Occipital lobe (tissue), 2 donors: ENCODE results near the gene RGS13. TPM values are rescaled to one million over a fixed set of nuclear protein-coding genes. Genes with fewer than 3 reads are reported as not detected.

Experiments
- DNase-seq: peaks from one replicate; lab custom pipeline; 2025; lab: John Stamatoyannopoulos, UW
- total RNA-seq: library from RNA; depleted of rRNA; stranded (reverse); fragments of >200 nt; gene quantifications from one replicate; pipeline ENCODE4 v1.2.3, GENCODE V29; 2014

The RGS13 gene, protein sequence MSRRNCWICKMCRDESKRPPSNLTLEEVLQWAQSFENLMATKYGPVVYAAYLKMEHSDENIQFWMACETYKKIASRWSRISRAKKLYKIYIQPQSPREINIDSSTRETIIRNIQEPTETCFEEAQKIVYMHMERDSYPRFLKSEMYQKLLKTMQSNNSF
- not detected for total RNA-seq

DNA sequence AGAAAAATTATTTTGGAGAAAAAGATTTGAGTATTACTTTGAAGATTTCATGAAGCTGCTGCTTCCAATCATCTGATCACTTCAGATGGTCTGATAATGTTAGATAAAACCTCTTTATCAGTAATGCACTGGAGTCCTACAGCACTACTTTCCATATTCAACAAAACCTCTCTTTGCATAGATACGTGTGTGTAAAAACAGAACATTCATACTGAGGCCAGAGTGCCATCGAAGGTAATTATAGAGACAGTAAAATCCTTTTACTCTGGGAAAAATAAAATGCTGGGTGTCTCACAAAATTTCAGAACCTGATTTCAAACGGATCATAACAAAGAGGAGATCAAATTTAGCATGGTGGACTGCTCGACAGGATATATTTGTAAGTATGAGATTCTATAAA, at the start of gene RGS13:
Gene RGS13 (plus strand): TSS at position 209 of the 400 bp plus-strand sequence. CDS start 8,188 bp downstream, outside the sequence.
- no peak for DNase-seq

- no peak for DNase-seq
These were observed 48.3 kb upstream of the RGS13 start for GRCh38 chr1:192587386-192588266.

- DNase-seq, result no peak
These were observed 47.4 kb upstream of the RGS13 start for GRCh38 chr1:192588546-192588945.

DNA sequence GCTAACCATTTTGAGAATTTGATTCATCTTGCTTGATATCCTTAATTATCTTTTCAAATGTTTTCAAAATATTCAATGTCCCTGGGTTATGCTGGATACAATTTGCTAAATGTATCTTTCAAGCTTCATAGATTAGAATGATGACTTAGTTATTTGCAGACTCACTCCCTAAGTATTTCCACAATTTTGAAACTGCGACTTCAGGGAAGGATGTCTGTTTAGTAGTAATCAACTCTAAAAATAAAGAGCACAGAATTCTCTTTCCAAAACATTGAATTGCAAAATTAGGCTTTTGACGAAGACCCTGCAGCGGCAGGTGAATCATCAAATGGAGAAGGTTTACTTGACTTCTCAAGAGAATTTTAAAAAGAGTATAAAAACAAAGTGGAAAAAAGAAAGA, 46.1 kb upstream of the RGS13 start:
- DNase-seq, result no peak

GRCh38 chr1:192592517-192592916, 43.4 kb upstream of the RGS13 start:
- DNase-seq, result no peak

- no peak for DNase-seq
These were observed 42.8 kb upstream of the RGS13 start for GRCh38 chr1:192592981-192593708.

DNA sequence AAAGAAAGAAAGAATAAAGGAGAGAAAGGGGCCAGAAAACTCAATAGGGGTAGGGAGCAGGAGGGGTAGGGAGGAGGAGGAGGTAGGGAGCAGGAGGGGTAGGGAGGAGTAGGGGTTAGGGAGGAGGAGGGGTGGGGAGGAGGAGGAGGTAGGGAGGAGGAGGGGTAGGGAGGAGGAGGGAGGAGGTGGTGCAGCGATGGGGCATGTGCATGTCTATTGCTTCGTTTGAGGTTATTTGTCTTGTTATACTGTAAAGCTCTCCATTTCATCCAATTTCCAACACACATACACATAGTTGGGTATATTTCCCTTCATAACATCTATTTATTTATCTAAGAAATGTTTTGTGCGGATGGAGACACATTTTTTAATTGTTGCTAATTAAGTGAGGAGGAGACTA, 40.6 kb upstream of the RGS13 start:
- DNase-seq, result no peak

- no peak for DNase-seq
These were observed 37.4 kb upstream of the RGS13 start for GRCh38 chr1:192598589-192598988.

- no peak for DNase-seq
These were observed 35.7 kb upstream of the RGS13 start for GRCh38 chr1:192600275-192600674.

- no peak for DNase-seq
These were observed 34.8 kb upstream of the RGS13 start for GRCh38 chr1:192601143-192601542.

DNA sequence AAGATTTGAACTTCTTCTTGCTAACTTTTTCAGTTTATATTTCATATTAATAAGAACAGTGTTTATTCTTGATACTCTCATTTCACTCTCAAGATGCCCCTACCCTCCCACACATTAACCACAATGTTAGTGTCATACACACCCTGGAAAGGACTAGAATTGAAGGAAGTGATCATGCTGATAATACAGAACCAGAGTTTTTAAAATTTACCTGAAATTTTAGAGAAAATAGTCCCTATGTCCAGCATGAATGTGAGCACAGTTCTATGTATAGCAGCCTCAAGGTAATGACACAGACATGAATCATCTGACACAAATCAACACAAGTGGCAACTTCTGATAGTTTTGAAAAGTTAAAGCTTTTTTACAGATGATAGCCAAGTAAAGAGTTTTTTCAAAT, 34.4 kb upstream of the RGS13 start:
- no peak for DNase-seq

DNA sequence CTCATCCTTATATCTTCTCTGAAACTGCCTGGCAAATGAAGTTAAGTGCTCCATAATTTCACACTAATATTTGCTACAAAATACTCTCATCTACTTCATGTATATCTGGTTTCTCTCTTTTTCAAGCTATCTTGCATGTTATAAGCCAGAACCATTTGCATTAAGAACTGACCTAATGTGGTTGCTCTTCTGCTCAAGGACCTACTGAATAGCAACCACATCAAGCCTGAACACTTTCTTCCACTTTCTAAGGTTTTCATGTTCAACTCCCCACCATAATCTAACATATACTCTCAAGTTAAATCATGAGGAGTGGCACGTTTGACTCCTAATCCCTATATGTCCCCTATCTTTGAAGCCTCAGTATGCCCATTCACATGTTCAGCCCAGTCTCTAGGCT, 33.2 kb upstream of the RGS13 start:
- no peak for DNase-seq

GRCh38 chr1:192603218-192603787, 32.6 kb upstream of the RGS13 start:
- no peak for DNase-seq

DNA sequence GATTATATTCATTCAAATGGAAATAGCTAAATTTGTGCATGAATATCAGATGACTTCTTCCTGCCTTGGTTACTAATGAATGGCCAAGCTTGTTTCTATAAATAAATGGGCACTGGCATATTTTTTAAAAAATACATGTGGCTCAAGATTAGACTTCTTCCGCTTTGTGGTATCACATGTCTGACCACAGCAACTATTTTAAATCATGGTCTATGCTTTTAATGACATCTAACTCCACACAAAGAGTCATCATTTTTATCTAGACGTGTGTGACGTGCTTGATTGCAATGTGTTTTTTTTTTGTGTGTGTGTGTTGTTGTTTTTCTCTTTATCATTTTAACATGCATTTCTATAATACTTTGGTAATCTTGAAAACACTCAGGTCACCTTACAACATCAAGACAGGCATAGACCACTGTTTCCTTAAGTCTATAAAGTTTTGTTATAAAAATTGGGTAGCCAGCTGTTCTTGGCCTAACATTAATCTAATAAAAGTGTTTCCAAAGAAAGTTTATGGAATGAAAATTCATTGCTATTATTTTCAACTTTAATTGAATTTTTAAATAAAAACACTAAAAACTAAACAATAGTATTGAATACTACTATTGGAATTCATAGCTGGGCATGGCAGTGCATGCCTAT, 30.8 kb upstream of the RGS13 start:
- DNase-seq, result no peak

- DNase-seq, result no peak
These were observed 27.3 kb upstream of the RGS13 start for GRCh38 chr1:192608671-192609070.

DNA sequence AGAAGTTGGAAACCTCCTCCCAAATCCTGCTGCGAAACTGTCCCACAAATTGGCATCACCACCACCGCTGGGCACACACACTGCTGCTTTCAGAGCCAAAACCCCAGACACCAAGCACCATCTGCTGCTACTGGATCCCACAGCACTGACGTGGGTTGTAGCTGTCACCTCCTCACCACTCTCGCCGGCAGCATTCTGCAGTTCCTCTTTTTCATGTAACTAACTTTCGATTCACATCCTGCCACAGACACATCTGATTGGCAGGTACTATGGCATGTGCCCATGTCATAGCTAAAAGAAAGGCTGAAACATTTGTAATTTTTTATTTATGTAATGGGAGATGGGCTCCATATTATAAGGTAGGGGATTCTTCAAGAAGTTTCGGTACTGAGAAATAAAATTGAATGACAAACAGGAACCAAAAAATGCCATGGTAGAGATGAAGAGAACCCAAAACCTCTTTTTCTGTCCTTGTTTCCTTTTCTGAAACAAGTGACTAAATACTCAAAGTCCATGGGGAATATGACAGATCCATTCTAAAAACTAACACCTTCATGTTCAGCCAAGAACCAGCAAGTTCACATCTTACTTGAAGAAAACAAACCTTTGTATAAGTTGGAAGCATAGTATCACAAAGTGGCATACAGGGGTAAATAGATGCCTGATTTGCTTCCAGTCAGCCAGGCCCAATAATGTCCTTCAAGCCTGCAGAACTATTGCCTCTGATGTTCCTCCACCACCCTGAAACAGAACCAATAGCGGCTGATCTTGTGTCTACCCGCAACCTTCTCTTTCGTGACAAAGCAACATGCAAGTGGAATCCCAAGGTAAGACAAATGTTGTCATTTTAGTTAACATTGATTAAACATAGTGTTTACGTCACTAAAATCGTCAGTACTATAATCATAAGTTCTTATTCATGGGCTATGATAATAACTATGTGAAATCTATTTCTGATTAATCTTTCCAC, 26.6 kb upstream of the RGS13 start:
- no peak for DNase-seq

DNA sequence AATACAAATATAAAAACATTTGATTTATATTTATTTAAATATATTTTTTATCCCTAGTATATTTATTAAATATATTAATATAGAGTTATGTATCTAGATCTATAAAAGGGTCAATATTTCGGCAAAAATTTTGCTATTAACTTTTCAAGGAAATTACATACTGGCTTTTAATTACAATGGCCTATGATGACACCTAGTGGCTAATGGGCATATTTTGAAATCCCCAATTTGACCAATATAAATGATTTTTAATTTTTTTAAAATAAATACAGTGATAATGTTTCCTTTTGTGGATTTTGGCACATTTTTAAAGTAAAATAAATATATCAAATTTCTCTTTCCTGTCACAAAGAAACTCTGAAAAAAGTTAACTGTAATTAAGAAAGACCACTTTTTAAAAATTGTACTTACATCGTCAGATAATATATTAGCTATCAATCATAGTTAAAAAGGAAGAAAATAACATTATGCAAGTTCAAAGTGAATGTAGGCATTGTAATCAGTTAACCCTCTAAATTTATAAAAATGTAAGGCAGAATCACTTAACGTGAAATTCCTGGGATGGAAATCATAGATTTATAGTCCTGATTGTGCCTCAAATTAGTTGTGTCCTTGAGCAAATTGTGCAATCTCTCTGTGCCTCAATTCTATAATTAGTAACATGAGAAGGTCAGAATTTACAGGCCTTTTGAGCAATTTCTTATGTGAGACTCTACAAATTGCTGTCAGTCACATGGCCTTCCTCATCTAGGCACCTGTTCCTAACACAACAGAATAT, 25.6 kb upstream of the RGS13 start:
- no peak for DNase-seq

DNA sequence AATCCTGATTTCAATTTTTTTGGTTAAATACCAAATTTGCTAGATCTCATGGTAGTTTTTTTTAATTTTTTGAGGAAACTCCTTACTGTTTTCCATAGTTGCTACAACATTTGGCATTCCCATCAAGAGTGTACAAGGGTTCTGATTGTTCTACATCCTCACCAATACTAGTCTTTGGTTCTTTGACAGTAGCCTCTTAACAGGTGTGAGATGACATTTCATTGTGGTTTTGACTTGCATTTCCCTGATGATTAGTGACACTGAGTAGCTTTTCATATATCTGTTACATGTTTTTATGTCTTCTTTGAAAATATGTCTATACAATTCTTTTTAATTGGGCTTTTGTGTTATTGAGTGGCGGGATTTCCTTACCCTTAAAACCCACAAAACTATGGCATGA, 20.9 kb upstream of the RGS13 start:
- DNase-seq, result no peak

GRCh38 chr1:192620071-192620635, 15.8 kb upstream of the RGS13 start:
- DNase-seq, result no peak
